Measurements from ENCODE around the gene VDR.
A peak's percentile ranks its signal among the peaks of the same experiment; 100 is the strongest.

VDR gene

DNA sequence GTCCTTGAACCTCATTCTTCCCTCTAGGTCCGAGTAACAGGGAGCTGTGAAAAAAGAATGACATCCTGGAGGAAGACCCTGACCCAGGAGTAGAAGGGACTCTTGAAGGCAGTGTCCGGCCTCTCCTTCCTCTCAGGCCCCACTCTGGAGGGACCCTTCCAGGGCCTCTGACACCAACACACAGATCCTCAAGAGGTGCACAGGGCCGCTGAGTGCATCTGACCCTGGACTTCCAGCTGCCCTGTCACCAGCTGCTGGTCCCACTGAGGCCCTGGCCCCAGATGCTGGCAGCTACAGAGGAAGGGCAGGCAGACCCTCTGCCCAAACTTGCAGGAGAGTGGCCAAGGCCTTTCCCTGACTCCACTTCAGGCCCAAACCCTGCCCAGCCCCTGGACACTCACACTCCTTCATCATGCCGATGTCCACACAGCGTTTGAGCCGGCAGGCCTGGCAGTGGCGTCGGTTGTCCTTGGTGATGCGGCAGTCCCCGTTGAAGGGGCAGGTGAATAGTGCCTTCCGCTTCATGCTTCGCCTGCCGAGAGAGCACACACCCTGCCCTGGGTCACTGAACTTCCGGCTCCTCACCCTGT lies 40.1 kb downstream of the VDR start:
- DNase-seq = no peak

DNA sequence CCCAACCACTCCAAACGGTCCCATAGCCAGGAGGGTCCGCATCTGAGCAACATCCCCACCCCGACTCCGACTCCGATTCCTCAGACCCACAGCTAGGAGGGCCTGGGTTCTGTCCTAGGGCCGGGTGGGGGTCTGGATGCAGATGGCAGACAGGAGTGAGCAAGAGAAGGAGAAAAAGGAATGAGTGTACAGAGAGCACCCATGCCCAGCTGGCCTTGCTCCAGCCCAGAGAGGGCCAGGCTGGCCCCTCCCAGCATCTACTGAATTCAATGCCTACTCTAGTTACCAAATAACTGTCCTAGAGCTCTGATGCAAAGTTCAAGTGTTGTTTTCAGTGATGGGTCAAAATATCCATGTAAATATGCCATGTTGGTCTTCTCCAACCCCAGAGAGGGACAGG lies 40.8 kb downstream of the VDR start:
- DNase-seq = no peak

DNA sequence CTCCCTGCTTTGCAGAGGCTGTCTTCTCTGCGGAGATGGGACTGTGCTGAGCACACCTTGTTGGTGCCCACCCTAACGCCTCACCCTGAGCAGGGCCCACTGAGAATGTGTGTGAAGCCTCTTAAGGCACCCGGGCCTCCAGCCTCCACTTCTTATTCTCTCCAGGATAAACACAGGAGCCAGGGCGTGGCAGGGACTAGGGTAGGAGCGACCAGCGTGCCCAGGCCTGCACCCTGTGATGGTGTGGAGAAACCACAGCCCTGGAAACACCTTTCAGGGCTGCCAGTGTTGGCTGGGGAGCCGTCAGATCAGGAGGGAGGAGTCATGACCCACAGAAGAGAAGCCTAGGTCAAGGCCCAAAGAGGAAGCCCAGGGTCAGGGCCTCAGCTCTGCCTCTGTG lies 41.3 kb downstream of the VDR start:
- no peak for DNase-seq

DNA sequence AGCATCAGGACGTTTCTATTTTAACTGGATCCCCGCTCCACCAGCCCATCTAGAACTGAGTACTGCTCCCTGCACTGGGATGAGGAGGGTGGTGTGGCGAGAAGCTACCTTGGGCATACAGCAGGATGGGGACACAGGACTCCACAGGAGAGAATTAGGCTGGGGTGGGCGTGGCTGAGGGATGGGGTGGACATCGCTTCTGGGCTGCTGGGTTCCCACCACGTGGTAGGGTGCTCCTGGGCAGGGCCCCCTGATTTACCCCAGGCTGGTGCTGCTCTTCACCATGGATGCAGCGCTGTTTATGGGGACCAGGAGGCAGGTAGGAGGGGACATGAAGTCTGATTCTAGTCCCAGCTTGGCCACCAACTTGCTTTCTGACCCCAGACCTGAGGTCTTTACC lies 41.9 kb downstream of the VDR start:
- DNase-seq = no peak

DNA sequence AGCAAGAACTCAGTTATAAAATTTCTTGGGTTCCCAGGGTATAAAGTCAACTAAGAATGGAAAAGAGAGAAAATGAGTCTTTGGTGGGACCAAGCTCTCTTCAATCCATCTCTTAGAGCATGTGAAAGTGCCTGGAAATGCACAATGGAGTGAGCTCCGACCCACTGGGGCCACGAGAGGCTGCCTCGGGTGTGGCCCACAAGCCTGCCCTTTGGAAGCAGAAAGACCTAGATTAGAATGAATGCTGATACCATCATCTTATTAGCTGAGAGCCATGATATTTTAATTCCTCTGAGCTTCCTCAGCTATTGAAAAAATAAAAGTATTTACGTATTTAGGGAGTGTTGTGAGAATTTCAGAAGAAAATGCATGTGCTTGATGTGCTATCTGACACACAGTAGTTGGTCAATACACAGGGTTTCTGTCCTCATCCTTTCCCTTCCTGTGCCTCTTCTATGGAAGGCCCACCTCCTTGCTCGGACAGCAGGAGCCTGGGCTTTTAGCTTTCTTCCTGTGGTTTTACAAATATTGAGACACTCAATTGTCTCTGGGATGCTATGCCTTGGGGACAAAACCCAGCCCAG lies 42.5 kb downstream of the VDR start:
- no peak for DNase-seq

DNA sequence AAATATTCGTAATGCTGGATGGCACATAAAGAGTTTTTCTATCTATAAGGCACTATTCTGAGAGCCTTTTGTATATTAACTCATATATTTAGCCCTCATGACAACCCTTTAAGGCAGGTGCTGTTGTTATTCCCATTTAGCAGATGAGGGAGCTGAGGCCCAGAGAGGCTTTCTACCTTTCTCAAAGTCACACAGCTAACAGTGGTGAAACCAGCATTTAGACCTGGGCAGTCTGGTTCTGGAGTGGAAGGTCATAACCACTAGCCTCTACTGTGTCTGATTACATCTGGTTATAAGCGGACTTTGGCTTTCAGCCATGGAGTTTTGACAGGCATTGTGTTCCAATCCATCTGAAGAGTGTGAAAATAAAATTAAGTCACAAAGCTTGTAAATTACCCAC lies 43.9 kb downstream of the VDR start:
- DNase-seq = no peak

DNA sequence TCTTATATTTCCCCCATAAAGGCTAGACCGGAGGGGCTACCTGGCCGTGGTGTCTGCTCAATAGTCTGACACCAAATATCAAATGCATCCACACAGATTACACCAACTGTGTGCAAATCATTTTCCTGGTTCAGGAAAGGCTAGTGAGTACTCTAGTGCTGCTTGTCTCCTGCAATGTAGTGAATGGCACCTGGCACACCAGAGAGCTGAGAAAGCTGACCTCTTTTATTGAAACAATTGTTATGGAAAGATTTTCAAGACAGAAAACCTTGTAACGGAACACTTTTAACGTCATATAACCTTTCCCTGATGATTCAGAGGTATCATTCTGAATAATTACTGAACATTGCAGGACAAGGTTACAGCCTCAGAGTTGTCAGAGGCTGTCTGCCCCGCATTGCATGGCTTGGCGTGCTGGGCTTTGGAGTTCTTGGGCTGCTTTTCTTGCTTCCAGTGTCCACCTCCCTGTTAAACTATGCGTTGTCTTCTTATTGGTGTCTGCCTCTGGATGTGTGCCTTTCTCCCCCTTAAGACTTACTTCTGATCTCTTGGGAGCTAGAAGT lies 44.4 kb downstream of the VDR start:
- DNase-seq = no peak

DNA sequence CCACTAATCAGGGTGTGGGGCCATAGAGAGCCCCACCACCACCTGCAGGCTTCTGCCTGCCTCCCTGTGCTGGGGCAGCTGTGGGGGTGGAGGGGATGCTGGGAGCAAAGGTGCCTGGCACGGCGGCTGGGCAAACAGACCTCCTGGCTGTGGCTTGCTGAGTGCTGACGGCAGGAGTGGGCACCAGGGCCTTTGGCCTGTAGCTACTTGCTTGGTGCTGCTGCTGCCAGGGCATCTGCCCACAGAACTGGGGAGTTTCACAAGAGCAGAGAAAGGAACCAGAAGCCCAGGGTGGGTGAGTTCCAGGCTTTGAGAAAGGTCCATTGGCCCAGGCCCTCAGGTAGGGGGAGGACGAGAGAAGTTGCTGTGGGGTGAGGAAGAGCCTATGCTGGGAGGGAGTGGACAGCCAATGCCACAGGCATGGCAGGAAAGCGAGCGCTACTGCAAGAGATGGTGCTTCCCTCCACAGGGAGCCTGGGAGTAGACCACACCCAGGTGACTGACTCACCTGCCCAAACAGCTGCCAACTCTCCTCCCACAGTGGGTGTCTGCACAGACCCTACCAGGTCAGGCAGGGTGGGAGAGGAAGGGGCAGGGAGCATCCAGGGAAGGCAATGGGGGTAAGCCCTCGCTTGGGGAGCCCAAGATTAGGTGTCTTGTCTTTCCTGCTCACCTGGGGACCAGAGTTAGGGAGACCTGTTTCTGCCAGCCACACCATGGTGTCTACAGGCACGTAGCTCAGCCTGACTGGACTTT lies 46.1 kb downstream of the VDR start:
- no peak for DNase-seq

DNA sequence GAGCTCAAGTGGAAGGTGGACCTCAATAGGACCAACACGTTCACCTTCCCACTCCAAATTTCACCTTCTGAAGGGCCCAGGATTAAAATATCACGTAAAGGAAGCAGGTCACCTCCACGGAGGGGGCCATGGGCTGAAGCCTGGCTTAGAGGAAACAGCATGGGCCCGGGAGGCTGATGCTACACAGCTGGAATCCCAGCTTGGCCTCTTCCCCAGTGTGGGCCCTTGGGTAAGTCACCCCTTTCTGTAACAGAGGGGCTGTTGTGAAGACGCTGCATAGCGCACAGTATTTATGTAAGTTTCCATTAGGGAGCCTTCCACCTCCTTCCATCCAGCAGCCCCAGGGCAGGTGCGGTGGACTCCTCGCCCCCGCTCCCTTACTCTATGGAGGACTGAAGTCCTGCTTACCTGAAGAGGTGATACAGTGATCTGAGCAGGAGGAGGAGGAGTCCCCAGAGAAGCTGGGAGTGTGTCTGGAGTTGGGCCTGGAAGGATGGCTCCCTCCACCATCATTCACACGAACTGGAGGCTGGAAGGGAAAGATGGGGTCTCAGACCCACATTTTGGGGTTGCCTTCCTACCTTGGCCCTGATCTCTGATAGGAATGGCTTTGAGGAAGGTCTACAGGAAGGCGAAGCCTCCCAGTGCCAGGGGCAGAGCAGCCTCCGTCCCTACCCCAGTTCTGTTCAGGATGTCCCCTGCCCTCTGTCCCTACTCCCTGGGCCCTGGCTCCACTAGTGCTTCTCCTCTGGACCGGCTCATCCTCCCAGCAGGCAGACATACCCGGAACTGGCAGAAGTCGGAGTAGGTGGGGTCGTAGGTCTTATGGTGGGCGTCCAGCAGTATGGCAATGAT lies 47.8 kb downstream of the VDR start:
- no peak for DNase-seq

DNA sequence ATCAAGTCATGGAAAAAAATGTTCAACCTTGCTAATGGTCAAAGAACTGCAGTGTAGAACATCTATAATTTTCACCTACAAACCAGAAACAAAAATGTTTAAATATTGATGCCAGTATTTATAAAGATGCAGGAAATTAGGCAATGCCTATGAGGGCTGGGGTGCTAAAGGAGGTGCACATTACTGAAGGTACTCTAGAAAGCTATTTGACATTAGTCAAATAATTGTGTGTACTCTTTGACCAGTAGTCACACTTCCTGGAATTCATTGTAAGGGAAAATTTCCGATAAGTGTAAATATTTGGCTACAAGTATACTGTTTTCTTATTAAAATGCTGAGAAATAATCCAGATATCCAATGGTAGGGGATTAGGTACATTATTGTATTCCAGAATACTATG lies 48.7 kb downstream of the VDR start:
- DNase-seq = no peak

DNA sequence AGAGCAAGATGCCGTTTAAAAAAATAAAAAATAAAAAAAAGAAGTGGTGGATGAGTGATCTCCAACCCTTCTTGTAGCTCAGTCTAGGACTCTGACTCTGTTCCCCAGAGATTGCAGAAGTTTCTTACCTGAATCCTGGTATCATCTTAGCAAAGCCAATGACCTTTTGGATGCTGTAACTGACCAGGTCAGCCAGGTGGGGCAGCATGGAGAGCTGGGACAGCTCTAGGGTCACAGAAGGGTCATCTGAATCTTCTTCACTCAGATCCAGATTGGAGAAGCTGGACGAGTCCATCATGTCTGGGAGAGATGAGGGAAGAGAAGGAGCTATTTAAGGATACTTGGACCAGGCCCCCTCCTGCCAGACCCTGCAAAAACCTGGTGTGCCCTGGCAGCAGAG lies 49.3 kb downstream of the VDR start:
- DNase-seq = no peak

DNA sequence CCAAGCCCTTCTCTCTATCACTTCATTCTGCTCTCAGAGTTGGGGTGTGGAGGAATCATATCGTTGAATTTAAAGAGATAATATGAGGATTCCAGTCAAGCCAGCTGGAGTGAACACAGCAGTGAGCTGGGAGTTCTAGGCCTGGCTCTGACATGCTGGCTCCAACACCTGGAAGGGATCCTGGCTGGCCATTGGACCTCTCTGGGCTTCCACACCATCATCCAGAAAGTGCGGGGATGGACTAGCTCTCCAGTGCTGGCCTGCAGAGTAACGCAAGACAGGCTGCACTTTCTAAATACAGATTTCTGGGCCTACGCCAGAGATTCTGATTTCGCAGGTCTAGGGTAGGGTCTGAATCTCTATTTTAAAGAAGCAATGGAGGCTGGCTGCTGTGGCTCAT lies 50.3 kb downstream of the VDR start:
- DNase-seq = no peak

DNA sequence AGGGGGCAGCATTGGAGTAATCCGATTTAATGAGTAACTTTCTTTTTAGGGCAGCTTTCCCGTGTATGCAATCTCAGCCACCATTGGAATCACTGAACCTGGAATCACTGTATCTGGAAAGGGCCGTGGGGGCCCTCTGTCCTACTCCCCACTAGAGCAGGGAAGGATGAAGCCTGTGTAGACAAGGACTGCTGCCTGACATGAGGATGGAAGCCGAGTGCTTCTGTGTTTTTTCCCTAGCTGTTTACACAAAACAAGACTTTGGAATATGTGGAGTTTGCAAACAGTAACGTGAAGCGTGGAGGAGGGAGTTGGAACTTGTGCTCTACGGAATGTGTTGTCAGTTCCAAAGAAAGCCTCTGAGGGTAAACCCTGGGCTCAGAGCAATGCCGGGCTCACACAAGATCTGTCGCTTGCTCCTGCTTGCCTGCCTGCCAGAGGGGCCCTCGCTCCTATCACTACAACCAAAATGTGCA lies 52.7 kb downstream of the VDR start:
- no peak for DNase-seq

DNA sequence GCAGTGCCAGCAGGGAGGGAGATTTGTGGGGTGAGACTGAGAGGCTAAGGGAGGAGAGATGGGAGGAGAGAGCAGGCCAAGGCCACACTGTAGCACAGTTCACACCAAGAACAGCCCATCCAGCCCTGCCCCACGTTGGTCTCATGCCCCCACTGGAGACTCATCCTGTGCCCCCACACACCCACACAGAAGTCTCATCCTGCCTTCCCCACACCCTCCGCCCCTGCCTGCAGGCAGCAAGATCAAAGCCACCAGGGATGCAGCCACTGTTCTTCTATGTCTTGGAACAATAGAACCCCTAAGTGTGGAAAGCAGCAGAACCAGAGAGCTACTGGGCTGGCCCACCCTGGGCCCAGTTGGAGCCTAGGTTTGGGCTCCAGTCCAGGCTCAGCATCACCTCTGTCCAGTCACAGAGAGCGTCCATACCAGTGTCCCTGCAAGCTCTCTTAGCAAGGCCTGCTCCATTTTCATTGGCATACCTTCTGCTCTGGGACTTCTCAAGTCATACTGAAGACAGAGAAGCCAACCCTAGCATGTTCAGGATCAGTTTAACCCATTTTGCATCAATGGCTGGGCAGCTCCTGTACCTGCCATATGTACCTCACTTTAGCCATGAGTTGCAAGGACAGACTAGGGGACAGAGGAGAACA lies 53.4 kb downstream of the VDR start:
- DNase-seq = no peak

DNA sequence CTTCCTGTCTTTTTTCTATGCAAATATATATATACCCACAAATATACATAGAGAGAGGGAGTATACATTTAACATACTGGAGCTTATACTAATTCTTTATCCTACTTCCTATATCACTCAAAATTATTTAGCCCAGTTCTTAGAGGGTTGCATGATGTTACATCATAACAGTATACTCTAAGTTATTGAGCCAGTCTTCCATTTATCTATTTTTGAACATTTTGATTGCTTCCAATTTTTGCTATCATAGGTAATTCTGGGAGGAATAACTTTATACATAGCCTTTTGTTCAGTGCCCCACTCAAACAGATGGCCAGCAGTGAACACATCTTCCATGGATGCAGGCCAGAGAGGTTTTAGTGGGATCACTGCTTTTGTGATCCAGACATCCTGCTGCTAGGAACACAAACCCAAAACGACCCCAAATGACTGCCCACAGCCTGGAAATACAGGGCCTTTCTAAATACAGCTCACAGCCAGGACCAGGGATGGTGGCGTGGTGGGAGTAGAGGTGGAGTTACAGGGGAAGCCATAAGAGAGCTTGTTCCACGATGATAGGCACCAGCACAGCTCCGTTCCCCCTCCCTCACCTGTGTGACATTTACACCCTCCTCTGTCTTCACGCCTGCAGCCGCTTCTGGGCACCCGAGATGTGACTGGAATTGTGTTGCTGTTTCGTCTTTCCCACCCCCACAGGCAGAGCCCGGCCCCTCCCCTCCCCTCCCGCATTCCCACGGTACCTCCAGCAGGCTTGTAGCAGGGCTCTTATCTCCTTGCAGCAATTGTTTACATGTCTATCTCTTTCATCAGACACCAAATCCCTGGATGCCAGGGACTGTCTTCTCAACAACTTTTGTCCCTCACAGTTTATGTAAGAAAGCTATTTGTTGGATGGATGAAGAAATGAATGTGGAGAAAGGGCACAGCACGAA lies 54.4 kb downstream of the VDR start:
- no peak for DNase-seq

DNA sequence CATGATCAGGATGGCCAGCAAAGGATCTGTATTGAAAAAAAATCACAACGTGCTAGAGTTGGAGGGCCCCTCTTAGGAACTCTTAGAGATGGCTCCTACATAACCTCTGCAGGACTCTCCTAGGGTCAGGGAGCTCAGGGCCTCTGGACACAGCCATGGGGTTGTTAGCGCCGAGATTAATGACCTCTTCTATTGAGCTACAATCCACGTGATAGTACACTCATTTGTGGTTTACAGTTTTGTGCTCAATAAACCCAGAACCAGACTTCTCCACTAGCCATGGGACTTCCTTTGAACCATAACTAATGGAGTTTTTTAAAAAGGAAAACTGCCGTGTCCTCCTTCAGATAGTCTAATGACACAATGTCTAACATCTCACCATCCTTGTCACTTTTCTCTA lies 55.5 kb downstream of the VDR start:
- DNase-seq = no peak

DNA sequence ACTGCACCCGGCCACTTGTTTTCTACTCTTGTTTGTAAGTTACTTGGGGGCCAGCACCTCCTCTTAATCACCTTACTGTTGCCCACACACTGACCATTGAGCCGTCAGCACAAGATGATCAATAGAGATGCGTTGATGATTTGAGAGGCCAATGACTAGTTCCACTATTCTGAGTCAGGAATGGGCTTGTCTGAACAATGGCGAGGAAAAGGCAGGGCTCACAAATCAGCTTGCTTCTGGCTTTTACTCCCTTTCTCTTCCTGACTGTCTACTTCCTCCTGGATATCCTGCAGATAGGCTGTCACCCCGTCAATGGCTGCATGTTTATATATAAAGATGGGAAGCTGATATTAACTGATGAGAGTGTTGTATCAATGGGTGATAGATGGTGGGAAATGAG lies 55.9 kb downstream of the VDR start:
- DNase-seq = no peak

DNA sequence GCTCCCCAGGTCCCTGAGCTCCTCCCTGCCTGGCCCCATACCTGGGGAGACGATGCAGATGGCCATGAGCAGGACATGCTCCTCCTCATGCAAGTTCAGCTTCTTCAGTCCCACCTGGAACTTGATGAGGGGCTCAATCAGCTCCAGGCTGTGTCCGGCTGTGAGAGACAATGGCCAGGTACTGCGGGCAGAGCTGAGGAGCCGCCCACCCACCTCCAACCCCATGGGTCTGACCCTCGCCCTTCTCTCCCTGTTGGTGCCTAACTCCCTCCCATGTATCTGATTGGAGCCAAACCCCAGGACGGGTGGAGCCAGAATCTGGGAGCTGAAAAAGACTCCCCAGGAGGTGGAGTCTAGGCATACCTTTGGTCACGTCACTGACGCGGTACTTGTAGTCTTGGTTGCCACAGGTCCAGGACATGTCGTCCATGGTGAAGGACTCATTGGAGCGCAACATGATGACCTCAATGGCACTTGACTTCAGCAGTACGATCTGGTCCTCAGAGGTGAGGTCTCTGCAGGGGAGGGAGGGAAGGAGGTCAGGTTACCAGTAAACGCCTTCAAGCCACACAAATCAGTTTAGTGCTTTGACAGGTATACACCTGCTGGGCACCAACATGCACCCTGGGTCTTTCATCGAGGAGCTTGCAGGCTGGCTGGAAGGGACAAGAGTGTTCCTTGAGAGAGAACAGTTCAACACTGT lies 58.3 kb downstream of the VDR start:
- DNase-seq = no peak

DNA sequence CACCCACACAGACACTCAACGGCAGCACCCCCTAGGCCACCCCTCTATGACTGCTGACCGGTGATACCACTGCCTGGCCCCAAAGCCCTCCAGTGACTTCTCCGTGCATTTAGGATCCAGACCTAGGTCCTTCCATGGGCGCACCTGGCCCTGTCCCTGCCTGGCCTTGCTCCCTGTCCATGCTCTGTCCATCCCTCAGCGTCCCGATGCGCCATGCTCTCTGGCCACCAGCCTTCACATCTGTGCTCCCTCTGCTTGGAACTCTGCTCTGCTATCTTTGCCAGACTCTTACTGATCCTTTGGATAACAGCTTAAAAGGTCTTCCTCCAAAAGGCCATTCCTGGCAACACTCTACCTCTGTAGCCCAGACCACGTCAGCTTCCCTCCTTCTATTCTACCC lies 59.7 kb downstream of the VDR start:
- no peak for DNase-seq

DNA sequence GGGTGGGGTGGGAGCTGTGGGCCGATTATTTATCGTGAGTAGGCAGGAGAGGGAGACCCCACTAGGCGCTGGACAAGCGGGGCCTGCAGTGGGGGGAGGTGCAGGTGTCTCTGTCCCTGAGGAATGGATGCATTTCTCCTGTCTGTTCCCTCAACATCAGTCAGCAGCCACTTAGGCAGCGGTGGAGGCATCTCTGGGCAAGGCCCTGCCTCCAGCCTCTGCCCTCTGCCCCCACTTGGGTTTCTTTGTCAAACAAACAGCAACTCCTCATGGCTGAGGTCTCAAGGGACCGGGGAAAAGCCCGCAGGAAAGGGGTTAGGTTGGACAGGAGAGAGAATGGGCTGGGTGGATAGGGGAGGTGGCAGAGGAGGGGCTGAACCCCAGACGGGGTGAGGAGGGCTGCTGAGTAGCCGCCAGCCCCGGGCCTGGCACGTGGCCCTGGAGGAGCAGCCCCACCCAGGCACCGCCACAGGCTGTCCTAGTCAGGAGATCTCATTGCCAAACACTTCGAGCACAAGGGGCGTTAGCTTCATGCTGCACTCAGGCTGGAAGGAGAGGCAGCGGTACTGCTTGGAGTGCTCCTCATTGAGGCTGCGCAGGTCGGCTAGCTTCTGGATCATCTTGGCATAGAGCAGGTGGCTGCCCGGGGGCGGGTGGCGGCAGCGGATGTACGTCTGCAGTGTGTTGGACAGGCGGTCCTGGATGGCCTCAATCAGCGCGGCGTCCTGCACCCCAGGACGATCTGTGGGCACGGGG lies 60.4 kb downstream of the VDR start:
- peak in 1 of 2 experiments; percentile 13 for DNase-seq

Data from SHP77 (cell line).